CD14-positive monocyte (primary cell): Measurements from ENCODE around the gene SPATA31D1. TPM values are rescaled to one million over a fixed set of nuclear protein-coding genes. Genes with fewer than 3 reads are reported as not detected.

ENCODE experiments used
- DNase-seq, 3 donors: peaks; one replicate each; pipeline ENCODE4 v3.0.0-alpha.2; 2011 to 2022
- H2AFZ ChIP-seq: 2 replicates; pipeline ENCODE4 v1.6.0; 2012; ENCODE audit warnings: mild to moderate bottlenecking, low read depth, low read length, inconsistent platforms; ENCODE audit not compliant: insufficient read depth, poor library complexity, severe bottlenecking
- H3K27ac ChIP-seq, 2 donors: 1 replicate in 1 of 2; 2 replicates in 1 of 2; pipeline ENCODE4 v1.5.1; 2012 to 2013; ENCODE audit warnings: low read length in 2 of 2, control low read depth in 1 of 2, inconsistent platforms in 1 of 2, low read depth in 1 of 2, mild to moderate bottlenecking in 1 of 2
- H3K27me3 ChIP-seq, 2 donors: one replicate each; pipeline versions ENCODE4 v1.6.0 to v1.6.1; 2011 to 2013; ENCODE audit warnings: low read length in 2 of 2; ENCODE audit not compliant: control insufficient read depth in 2 of 2, insufficient read depth in 2 of 2
- H3K36me3 ChIP-seq, 2 donors: replicated peaks in 1 of 2; 1 replicate in 1 of 2; 2 replicates in 1 of 2; pipeline versions ENCODE4 v1.5.1 to v1.6.1; 2012 to 2013; ENCODE audit warnings: low read length in 2 of 2, control low read depth in 1 of 2, inconsistent platforms in 1 of 2, mild to moderate bottlenecking in 1 of 2; ENCODE audit not compliant: insufficient read depth in 2 of 2, control insufficient read depth in 1 of 2
- H3K4me1 ChIP-seq, 2 donors: 1 replicate in 1 of 2; 2 replicates in 1 of 2; pipeline versions ENCODE4 v1.5.1 to v1.6.1; 2012 to 2013; ENCODE audit warnings: low read length in 2 of 2, control low read depth in 1 of 2, inconsistent platforms in 1 of 2, mild to moderate bottlenecking in 1 of 2, moderate library complexity in 1 of 2; ENCODE audit not compliant: insufficient read depth in 2 of 2, control insufficient read depth in 1 of 2
- H3K4me2 ChIP-seq: replicated peaks from 2 replicates; pipeline ENCODE3; 2012; ENCODE audit warnings: low read length, moderate library complexity, mild to moderate bottlenecking; ENCODE audit not compliant: poor library complexity, severe bottlenecking; ENCODE audit errors: extremely low read depth
- H3K4me3 ChIP-seq, 3 experiments: fragments of 200-600 bp in 1 of 3; sonication (generic) in 1 of 3; replicated peaks in 1 of 3; 1 replicate in 2 of 3; 2 replicates in 1 of 3; pipeline ENCODE4 v1.5.1; 2011 to 2013; ENCODE audit warnings: low read length in 3 of 3, mild to moderate bottlenecking in 3 of 3, control low read depth in 2 of 3, low read depth in 2 of 3, inconsistent platforms in 1 of 3, moderate library complexity in 1 of 3
- H3K79me2 ChIP-seq: 2 replicates; pipeline ENCODE4 v1.6.0; 2012; ENCODE audit warnings: mild to moderate bottlenecking, control low read depth, inconsistent platforms, low read length, moderate library complexity; ENCODE audit not compliant: insufficient read depth
- H3K9ac ChIP-seq: 2 replicates; pipeline ENCODE4 v1.6.0; 2017; ENCODE audit warnings: low read length, mild to moderate bottlenecking; ENCODE audit not compliant: insufficient read depth, poor library complexity, severe bottlenecking
- H3K9me3 ChIP-seq, 2 donors: replicated peaks in 1 of 2; 1 replicate in 1 of 2; 2 replicates in 1 of 2; pipeline versions ENCODE4 v1.5.1 to v1.6.1; 2012 to 2013; ENCODE audit warnings: low read length in 2 of 2, control low read depth in 1 of 2; ENCODE audit not compliant: control insufficient read depth in 1 of 2, insufficient read depth in 1 of 2
- H4K20me1 ChIP-seq: 2 replicates; pipeline ENCODE4 v1.6.0; 2012; ENCODE audit warnings: mild to moderate bottlenecking, low read length, control low read depth, moderate library complexity; ENCODE audit not compliant: insufficient read depth
- H3K27ac Mint-ChIP-seq, 7 donors: one replicate each; pipeline ENCODE4 v1.8.0; 2020; ENCODE audit warnings: mild to moderate bottlenecking in 7 of 7, mixed read lengths in 7 of 7, moderate library complexity in 6 of 7, inconsistent platforms in 2 of 7
- H3K27me3 Mint-ChIP-seq, 3 donors: one replicate each; pipeline ENCODE4 v1.8.0; 2021 to 2022; ENCODE audit warnings: low read depth in 3 of 3, mild to moderate bottlenecking in 3 of 3, mixed read lengths in 3 of 3, moderate library complexity in 3 of 3, inconsistent platforms in 1 of 3
- H3K36me3 Mint-ChIP-seq, 2 donors: one replicate each; pipeline ENCODE4 v1.8.0; 2020; ENCODE audit warnings: mixed read lengths in 2 of 2, inconsistent platforms in 1 of 2, mild to moderate bottlenecking in 1 of 2
- H3K4me1 Mint-ChIP-seq: one replicate; pipeline ENCODE4 v1.8.0; 2020; ENCODE audit warnings: mild to moderate bottlenecking, mixed read lengths
- H3K4me3 Mint-ChIP-seq, 2 donors: one replicate each; pipeline ENCODE4 v1.8.0; 2020; ENCODE audit warnings: mild to moderate bottlenecking in 2 of 2, mixed read lengths in 2 of 2, moderate library complexity in 1 of 2
- H3K9me3 Mint-ChIP-seq, 7 donors: one replicate each; pipeline ENCODE4 v1.8.0; 2020 to 2022; ENCODE audit warnings: mixed read lengths in 7 of 7, mild to moderate bottlenecking in 6 of 7, moderate library complexity in 6 of 7, inconsistent platforms in 2 of 7
- CTCF ChIP-seq: fragments of 200-600 bp; IDR thresholded peaks from one replicate; pipeline ENCODE4 v1.8.0; 2022; ENCODE audit warnings: antibody characterized with exemption, mild to moderate bottlenecking
- WGBS: methylation state at CpG from one replicate; pipeline ENCODE4 v1.1.5; 2013; ENCODE audit warnings: missing lambda C conversion rate; ENCODE audit not compliant: insufficient coverage; 5-methylcytosine and 5-hydroxymethylcytosine counted together
- intact Hi-C, 2 donors: fragments of 100-400 bp; cut with micrococcal nuclease; formaldehyde crosslinking; loops; one replicate each; pipeline versions ENCODE4 v1.15.0 to v1.15.1; 2023
- polyA plus RNA-seq, 3 donors: library from polyadenylated mRNA; depleted of rRNA in 1 of 3; unstranded in 2 of 3; stranded (reverse) in 1 of 3; fragments of 300-500 nt in 2 of 3; fragments of >200 nt in 1 of 3; fragmentation: Illumina TruSeq in 2 of 3; gene quantifications; 1 replicate in 2 of 3; 2 replicates in 1 of 3; pipeline ENCODE4 v1.2.3, GENCODE V29; 2012 to 2021

The SPATA31D1 gene
- polyA plus RNA-seq, 3 donors, result not detected

GRCh38 chr9:82021198-82021597 is 32.6 kb downstream of the SPATA31D1 start:
- H4K20me1 ChIP-seq, result no peaks in the 10 kb centered on the region
- intact Hi-C loops, result no loop called here
- no peak for DNase-seq
- peaks cover 14 to 15% of the 10 kb centered on the region in 2 donors for H3K9me3 ChIP-seq
- H3K4me2 ChIP-seq, result no peak overlapping the region
- no peaks in the 10 kb centered on the region for H3K36me3 ChIP-seq
- no peak overlapping the region for H3K9ac ChIP-seq
- H3K79me2 ChIP-seq, result no peaks in the 10 kb centered on the region
- no peak overlapping the region for H3K4me3 ChIP-seq
- Mint-ChIP-seq H3K4me1 (no peaks in the 10 kb centered on the region), H3K9me3 (peaks cover 5 to 15% (median 14%) of the 10 kb centered on the region in 7 donors), H3K4me3 (no peak overlapping the region), H3K36me3 (no peaks in the 10 kb centered on the region), H3K27ac (no peak overlapping the region), H3K27me3 (peaks cover 0 to 4% (median 3%) of the 10 kb centered on the region in 3 donors)
- H3K27ac ChIP-seq, result no peak overlapping the region
- no peak for TF ChIP-seq CTCF
- H2AFZ ChIP-seq, result no peak overlapping the region
- no peaks in the 10 kb centered on the region for H3K27me3 ChIP-seq
- H3K4me1 ChIP-seq, result no peaks in the 10 kb centered on the region

GRCh38 chr9:82022121-82022520 is 33.5 kb downstream of the SPATA31D1 start:
- no peak for TF ChIP-seq CTCF
- intact Hi-C loops, result no loop called here
- H3K79me2 ChIP-seq, result no peaks in the 10 kb centered on the region
- H3K4me1 ChIP-seq, result no peaks in the 10 kb centered on the region
- H3K27me3 ChIP-seq, result no peaks in the 10 kb centered on the region
- peaks cover 0 to 4% (median 3%) of the 10 kb centered on the region in 3 donors for H3K27me3 Mint-ChIP-seq
- no peaks in the 10 kb centered on the region for H3K4me1 Mint-ChIP-seq
- peaks cover 11 to 15% of the 10 kb centered on the region in 2 donors for H3K9me3 ChIP-seq
- WGBS, result no CpG with 5 or more reads among the region's 2 CpGs
- H3K4me3 ChIP-seq, result no peak overlapping the region
- H4K20me1 ChIP-seq, result no peaks in the 10 kb centered on the region
- H2AFZ ChIP-seq, result no peak overlapping the region
- no peak overlapping the region for H3K9ac ChIP-seq
- H3K27ac ChIP-seq, result no peak overlapping the region
- DNase-seq, result no peak
- no peak overlapping the region for H3K4me2 ChIP-seq
- H3K27ac Mint-ChIP-seq, result no peak overlapping the region
- H3K9me3 Mint-ChIP-seq, result peaks cover 5 to 15% (median 10%) of the 10 kb centered on the region in 7 donors
- H3K4me3 Mint-ChIP-seq, result no peak overlapping the region
- no peaks in the 10 kb centered on the region for H3K36me3 Mint-ChIP-seq
- no peaks in the 10 kb centered on the region for H3K36me3 ChIP-seq
